ENCODE measurements around the gene ANO10.

- TF ChIP-seq YY1 (IDR thresholded peaks at IDR 0.05; ENCODE audit: insufficient read depth, insufficient read length) (no peak), SUZ12 (IDR thresholded peaks at IDR 0.05; ENCODE audit: extremely low read depth, insufficient read depth, insufficient read length) (no peak)
These were observed 222.8 kb downstream of the ANO10 start for GRCh38 chr3:43399034-43399433.

Data from NT2/D1 (cell line).